ENCODE measurements around the gene TMED9.

DNA sequence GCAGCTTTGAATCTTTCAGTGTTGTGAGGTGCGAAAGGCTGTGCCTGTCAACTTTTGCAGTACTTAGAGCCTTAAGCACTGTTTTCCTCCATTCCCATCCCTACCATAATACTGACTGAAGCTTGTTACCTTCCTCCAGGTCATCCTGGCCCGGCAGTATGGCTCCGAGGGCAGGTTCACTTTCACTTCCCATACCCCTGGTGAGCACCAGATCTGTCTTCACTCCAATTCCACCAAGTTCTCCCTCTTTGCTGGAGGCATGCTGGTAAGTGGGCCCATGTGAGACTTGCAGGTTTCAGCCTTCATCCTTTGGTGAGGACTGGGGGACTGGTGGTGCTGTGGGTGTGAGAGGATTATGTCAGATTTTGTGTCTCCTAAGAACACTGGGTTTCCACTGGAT is 1.5 kb downstream of the TMED9 start:
- TF ChIP-seq CTCF (IDR thresholded peaks at IDR 0.05; ENCODE audit: low read depth, low read length, poor library complexity, severe bottlenecking), result no peak
- no peak for TF ChIP-seq EZH2phosphoT487 (IDR thresholded peaks at IDR 0.05; ENCODE audit: borderline replicate concordance, low read length)

All from DOHH2 (cell line).